SIG-M5 treated with dmso at 0.1 percent for 504 hours (cell line): Measurements from ENCODE around the gene LGI2.
"Not testable (repeated sequence)": the region's sequence is repeated elsewhere in the genome, so short reads cannot be mapped to it uniquely, and the experiment has no call there.

Source experiments
- DNase-seq: peaks from one replicate; lab custom pipeline; 2025; ENCODE audit not compliant: unreplicated experiment; lab: John Stamatoyannopoulos, UW

Gene LGI2

GRCh38 chr4:25030277-25031076 lies at the start of gene LGI2:
TSS of gene LGI2 (minus strand) at chr4:25030946. CDS start at chr4:25030693, 253 bp downstream.
- DNase-seq: no peak

- no peak for DNase-seq
Observed at GRCh38 chr4:25078523-25078922, 47.8 kb upstream of the LGI2 start.

- no peak for DNase-seq
Observed at GRCh38 chr4:25076625-25077398, 46.1 kb upstream of the LGI2 start.

GRCh38 chr4:25075851-25076250 lies 45.1 kb upstream of the LGI2 start:
- DNase-seq: no peak

GRCh38 chr4:25075129-25075528 lies 44.4 kb upstream of the LGI2 start:
- no peak for DNase-seq

- no peak for DNase-seq
Observed at GRCh38 chr4:25070545-25070944, 39.8 kb upstream of the LGI2 start.

GRCh38 chr4:25069014-25069413 lies 38.3 kb upstream of the LGI2 start:
- peak; percentile 23 for DNase-seq

GRCh38 chr4:25068386-25068785 lies 37.6 kb upstream of the LGI2 start:
- no peak for DNase-seq

- DNase-seq: no peak
Observed at GRCh38 chr4:25065932-25066590, 35.3 kb upstream of the LGI2 start.

GRCh38 chr4:25065431-25065858 lies 34.7 kb upstream of the LGI2 start:
- no peak for DNase-seq

GRCh38 chr4:25064447-25064846 lies 33.7 kb upstream of the LGI2 start:
- not testable (repeated sequence) for DNase-seq

- DNase-seq: no peak
Observed at GRCh38 chr4:25063116-25063515, 32.4 kb upstream of the LGI2 start.

GRCh38 chr4:25062098-25062497 lies 31.4 kb upstream of the LGI2 start:
- no peak for DNase-seq

GRCh38 chr4:25061602-25062001 lies 30.9 kb upstream of the LGI2 start:
- DNase-seq: no peak

- no peak for DNase-seq
Observed at GRCh38 chr4:25060963-25061340, 30.2 kb upstream of the LGI2 start.

- no peak for DNase-seq
Observed at GRCh38 chr4:25060241-25060962, 29.7 kb upstream of the LGI2 start.

- DNase-seq: no peak
Observed at GRCh38 chr4:25059791-25060190, 29.0 kb upstream of the LGI2 start.

- no peak for DNase-seq
Observed at GRCh38 chr4:25058796-25059195, 28.1 kb upstream of the LGI2 start.

GRCh38 chr4:25057299-25057698 lies 26.6 kb upstream of the LGI2 start:
- DNase-seq: no peak

- DNase-seq: not testable (repeated sequence)
Observed at GRCh38 chr4:25052037-25052436, 21.3 kb upstream of the LGI2 start.

GRCh38 chr4:25051534-25051933 lies 20.8 kb upstream of the LGI2 start:
- DNase-seq: no peak
